OCI-LY3 (cell line): ENCODE results near the gene SEC24D.

Experiments used
- EZH2phosphoT487 ChIP-seq: fragments of 200-600 bp; shearing (Covaris generic); IDR thresholded peaks from 2 replicates; pipeline ENCODE4 v1.6.1; 2018; ENCODE audit warnings: antibody characterized with exemption, mixed run types, low read depth
- TF ChIP-seq, protein P1 (sequence below): fragments of 200-600, 300-600 bp; sonication (generic); IDR thresholded peaks from 2 replicates; pipeline ENCODE4 v1.5.1; 2014; ENCODE audit warnings: antibody characterized with exemption, low read length, low read depth

DNA sequence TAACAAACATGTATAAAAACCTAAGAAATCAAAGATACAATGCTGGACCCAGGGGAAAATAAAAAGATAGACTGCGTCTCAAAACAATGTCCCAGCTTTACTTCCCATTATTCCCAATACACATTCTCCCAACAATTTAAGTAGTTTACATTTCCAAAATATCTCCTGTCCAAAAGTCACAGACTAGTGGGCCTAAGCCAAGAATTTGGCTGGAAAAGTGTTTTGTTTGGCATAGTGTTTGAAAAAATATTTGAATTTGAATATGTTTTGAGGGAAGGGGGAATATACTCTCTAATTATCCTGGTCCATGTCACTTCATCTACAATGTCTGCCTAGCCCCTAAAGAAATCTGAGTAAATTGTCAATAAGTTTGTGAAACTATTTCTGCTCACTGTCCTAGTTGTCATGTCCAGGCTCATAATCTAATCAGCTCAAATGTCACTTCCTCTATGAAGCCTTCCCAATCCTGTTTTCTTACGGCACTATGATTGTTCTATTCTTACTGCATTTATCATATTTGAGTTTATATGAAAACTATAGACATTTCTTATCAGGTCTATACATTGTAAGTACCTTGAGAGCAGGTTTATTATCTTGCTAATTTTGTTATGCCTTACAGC lies 74.4 kb downstream of the SEC24D start:
- TF ChIP-seq, protein P1, sequence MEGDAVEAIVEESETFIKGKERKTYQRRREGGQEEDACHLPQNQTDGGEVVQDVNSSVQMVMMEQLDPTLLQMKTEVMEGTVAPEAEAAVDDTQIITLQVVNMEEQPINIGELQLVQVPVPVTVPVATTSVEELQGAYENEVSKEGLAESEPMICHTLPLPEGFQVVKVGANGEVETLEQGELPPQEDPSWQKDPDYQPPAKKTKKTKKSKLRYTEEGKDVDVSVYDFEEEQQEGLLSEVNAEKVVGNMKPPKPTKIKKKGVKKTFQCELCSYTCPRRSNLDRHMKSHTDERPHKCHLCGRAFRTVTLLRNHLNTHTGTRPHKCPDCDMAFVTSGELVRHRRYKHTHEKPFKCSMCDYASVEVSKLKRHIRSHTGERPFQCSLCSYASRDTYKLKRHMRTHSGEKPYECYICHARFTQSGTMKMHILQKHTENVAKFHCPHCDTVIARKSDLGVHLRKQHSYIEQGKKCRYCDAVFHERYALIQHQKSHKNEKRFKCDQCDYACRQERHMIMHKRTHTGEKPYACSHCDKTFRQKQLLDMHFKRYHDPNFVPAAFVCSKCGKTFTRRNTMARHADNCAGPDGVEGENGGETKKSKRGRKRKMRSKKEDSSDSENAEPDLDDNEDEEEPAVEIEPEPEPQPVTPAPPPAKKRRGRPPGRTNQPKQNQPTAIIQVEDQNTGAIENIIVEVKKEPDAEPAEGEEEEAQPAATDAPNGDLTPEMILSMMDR: no peak
- no peak for TF ChIP-seq EZH2phosphoT487
